Neural progenitor cell (in vitro differentiated cells): ENCODE data around the gene GABBR2. TPM values are rescaled to one million over a fixed set of nuclear protein-coding genes. Genes with fewer than 3 reads are reported as not detected.
"Not testable (repeated sequence)": the region's sequence is repeated elsewhere in the genome, so short reads cannot be mapped to it uniquely, and the experiment has no call there.

ENCODE experiments used
- DNase-seq: peaks from one replicate; pipeline ENCODE4 v3.0.0-alpha.2; 2016; ENCODE audit warnings: low spot score
- H2AFZ ChIP-seq: fragments of 200-600 bp; sonication (generic); replicated peaks from 2 replicates; pipeline ENCODE4 v1.6.1; 2016; ENCODE audit warnings: antibody characterized with exemption
- H3F3A ChIP-seq: fragments of 200-600 bp; sonication (generic); 2 replicates; pipeline ENCODE4 v1.6.1; 2016; ENCODE audit warnings: antibody characterized with exemption, low read depth
- H3K27ac ChIP-seq: fragments of 200-600 bp; sonication (generic); 2 replicates; pipeline ENCODE4 v1.5.1; 2016; ENCODE audit warnings: mild to moderate bottlenecking
- H3K27me3 ChIP-seq: fragments of 200-600 bp; sonication (generic); 2 replicates; pipeline ENCODE4 v1.6.1; 2016; ENCODE audit warnings: mild to moderate bottlenecking, moderate library complexity
- H3K36me3 ChIP-seq: fragments of 200-600 bp; sonication (generic); 2 replicates; pipeline ENCODE4 v1.5.1; 2016
- H3K4me1 ChIP-seq: fragments of 200-600 bp; sonication (generic); 2 replicates; pipeline ENCODE4 v1.6.1; 2016; ENCODE audit warnings: mixed run types
- H3K4me2 ChIP-seq: fragments of 200-600 bp; sonication (generic); 2 replicates; pipeline ENCODE4 v1.6.1; 2016
- H3K4me3 ChIP-seq: fragments of 200-600 bp; sonication (generic); 2 replicates; pipeline ENCODE4 v1.5.1; 2016
- H3K79me2 ChIP-seq: fragments of 200-600 bp; sonication (generic); 2 replicates; pipeline ENCODE4 v1.6.1; 2016; ENCODE audit warnings: low read depth
- H3K9ac ChIP-seq: fragments of 200-600 bp; sonication (generic); 2 replicates; pipeline ENCODE4 v1.6.1; 2016
- H3K9me3 ChIP-seq: fragments of 200-600 bp; sonication (generic); 2 replicates; pipeline ENCODE4 v1.5.1; 2016; ENCODE audit warnings: low read depth
- H4K20me1 ChIP-seq: fragments of 200-600 bp; sonication (generic); 2 replicates; pipeline ENCODE4 v1.6.1; 2016; ENCODE audit warnings: low read depth
- H3K27ac Mint-ChIP-seq: 3 replicates; pipeline ENCODE4 v1.8.0; 2021; ENCODE audit warnings: mixed read lengths
- H3K27me3 Mint-ChIP-seq: 2 replicates; pipeline ENCODE4 v1.8.0; 2022; ENCODE audit warnings: low read depth, mild to moderate bottlenecking, inconsistent platforms, moderate library complexity, mixed read lengths; ENCODE audit not compliant: insufficient read depth
- H3K36me3 Mint-ChIP-seq: 3 replicates; pipeline ENCODE4 v1.8.0; 2021; ENCODE audit warnings: mixed read lengths
- H3K4me1 Mint-ChIP-seq: 3 replicates; pipeline ENCODE4 v1.8.0; 2021; ENCODE audit warnings: mixed read lengths
- H3K4me3 Mint-ChIP-seq: 3 replicates; pipeline ENCODE4 v1.8.0; 2021; ENCODE audit warnings: mild to moderate bottlenecking, moderate library complexity, mixed read lengths
- H3K9me3 Mint-ChIP-seq: 3 replicates; pipeline ENCODE4 v1.8.0; 2020; ENCODE audit warnings: mixed read lengths
- CTCF ChIP-seq: fragments of 200-600 bp; sonication (generic); IDR thresholded peaks from 2 replicates; pipeline ENCODE4 v1.5.1; 2017; ENCODE audit warnings: antibody characterized with exemption, mild to moderate bottlenecking
- EZH2 ChIP-seq: fragments of 200-600 bp; sonication (generic); IDR thresholded peaks from 2 replicates; pipeline ENCODE4 v1.6.1; 2017; ENCODE audit warnings: antibody characterized with exemption, mild to moderate bottlenecking, moderate library complexity
- EZH2phosphoT487 ChIP-seq: fragments of 200-600 bp; sonication (generic); IDR thresholded peaks from 2 replicates; pipeline ENCODE4 v1.6.1; 2017; ENCODE audit warnings: antibody characterized with exemption
- total RNA-seq: library from RNA; depleted of rRNA; stranded (reverse); fragments of >200 nt; gene quantifications from 2 replicates; pipeline ENCODE4 v1.2.3, GENCODE V29; 2015; ENCODE audit warnings: low replicate concordance

The GABBR2 gene
- total RNA-seq, 1 donor from 2014 or later: not detected

- H3K27ac ChIP-seq: no peak overlapping the region
- H3K36me3 ChIP-seq: no peaks in the 10 kb centered on the region
- DNase-seq: no peak
- no peaks in the 10 kb centered on the region for H3K4me1 ChIP-seq
- H3K36me3 Mint-ChIP-seq: no peaks in the 10 kb centered on the region
- H3K27me3 ChIP-seq: no peaks in the 10 kb centered on the region
- H2AFZ ChIP-seq: no peak overlapping the region
- no peaks in the 10 kb centered on the region for H3K79me2 ChIP-seq
- no peak overlapping the region for H3K4me3 Mint-ChIP-seq
- TF ChIP-seq EZH2: no peak
- no peak for TF ChIP-seq EZH2phosphoT487
- no peak for TF ChIP-seq CTCF
- H4K20me1 ChIP-seq: no peaks in the 10 kb centered on the region
- H3F3A ChIP-seq: no peaks in the 10 kb centered on the region
- no peaks in the 10 kb centered on the region for H3K4me1 Mint-ChIP-seq
- no peak overlapping the region for H3K4me3 ChIP-seq
- peaks cover 5% of the 10 kb centered on the region for H3K27me3 Mint-ChIP-seq
- no peak overlapping the region for H3K4me2 ChIP-seq
- no peaks in the 10 kb centered on the region for H3K9me3 Mint-ChIP-seq
- H3K9me3 ChIP-seq: no peaks in the 10 kb centered on the region
- H3K9ac ChIP-seq: no peak overlapping the region
- no peak overlapping the region for H3K27ac Mint-ChIP-seq
Observed at GRCh38 chr9:98591696-98592095, 117.0 kb downstream of the GABBR2 start.

- no peaks in the 10 kb centered on the region for H3K9me3 Mint-ChIP-seq
- Histone ChIP-seq H3K4me3 (no peak overlapping the region), H3K27ac (no peak overlapping the region), H3K9ac (no peak overlapping the region), H4K20me1 (no peaks in the 10 kb centered on the region), H3K9me3 (no peaks in the 10 kb centered on the region), H3K36me3 (no peaks in the 10 kb centered on the region), H3K79me2 (no peaks in the 10 kb centered on the region), H3K4me2 (no peak overlapping the region), H2AFZ (no peak overlapping the region), H3K4me1 (no peaks in the 10 kb centered on the region), H3F3A (no peaks in the 10 kb centered on the region), H3K27me3 (no peaks in the 10 kb centered on the region)
- no peaks in the 10 kb centered on the region for H3K36me3 Mint-ChIP-seq
- H3K4me3 Mint-ChIP-seq: no peak overlapping the region
- no peak overlapping the region for H3K27ac Mint-ChIP-seq
- DNase-seq: no peak
- H3K4me1 Mint-ChIP-seq: no peaks in the 10 kb centered on the region
- peaks cover 7% of the 10 kb centered on the region for H3K27me3 Mint-ChIP-seq
- no peak for TF ChIP-seq CTCF
- no peak for TF ChIP-seq EZH2
- no peak for TF ChIP-seq EZH2phosphoT487
Observed at GRCh38 chr9:98590101-98590500, 118.6 kb downstream of the GABBR2 start.

DNA sequence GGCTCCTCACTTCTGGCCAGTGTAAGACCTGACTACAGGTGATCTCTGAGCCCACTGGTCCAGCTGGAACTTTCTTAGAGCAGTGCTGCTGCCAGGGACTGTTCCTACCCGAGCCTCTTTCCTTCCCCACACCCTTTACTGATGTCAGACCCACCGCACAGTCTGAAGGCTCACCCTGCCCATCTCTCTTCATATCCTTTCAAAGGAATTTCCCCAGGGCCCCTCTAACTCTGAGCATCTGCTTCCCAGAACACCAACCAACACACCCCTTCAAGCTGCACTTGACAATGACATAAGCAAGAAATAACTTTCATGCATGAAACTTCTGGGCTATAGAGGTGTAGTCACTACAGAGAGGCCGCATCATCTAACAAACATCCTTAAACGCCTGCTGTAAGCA, 119.6 kb downstream of the GABBR2 start:
- Mint-ChIP-seq H3K27me3 (peaks cover 12% of the 10 kb centered on the region), H3K4me3 (no peak overlapping the region)
- TF ChIP-seq EZH2phosphoT487 (no peak), EZH2 (no peak), CTCF (no peak)

GRCh38 chr9:98584853-98585438, 123.8 kb downstream of the GABBR2 start:
- H3K79me2 ChIP-seq, H3K4me3 Mint-ChIP-seq, H3K27me3 Mint-ChIP-seq, H3K36me3 Mint-ChIP-seq, H2AFZ ChIP-seq, H3K9me3 Mint-ChIP-seq, H4K20me1 ChIP-seq, H3K27me3 ChIP-seq, H3K27ac ChIP-seq, H3K4me1 ChIP-seq, H3K9me3 ChIP-seq, H3K4me1 Mint-ChIP-seq, H3K4me2 ChIP-seq, H3K36me3 ChIP-seq, H3F3A ChIP-seq, H3K27ac Mint-ChIP-seq, H3K4me3 ChIP-seq, DNase-seq, H3K9ac ChIP-seq: not testable (repeated sequence)

More for the DNA sequence above, 119.6 kb downstream of the GABBR2 start:
- Mint-ChIP-seq H3K9me3 (no peaks in the 10 kb centered on the region), H3K27ac (no peak overlapping the region), H3K4me1 (no peaks in the 10 kb centered on the region), H3K36me3 (no peaks in the 10 kb centered on the region)
- no peak overlapping the region for H3K4me2 ChIP-seq
- H4K20me1 ChIP-seq: no peaks in the 10 kb centered on the region
- no peak overlapping the region for H3K4me3 ChIP-seq
- no peaks in the 10 kb centered on the region for H3K9me3 ChIP-seq
- H3K4me1 ChIP-seq: no peaks in the 10 kb centered on the region
- H2AFZ ChIP-seq: no peak overlapping the region
- DNase-seq: no peak
- no peak overlapping the region for H3K27ac ChIP-seq
- H3K79me2 ChIP-seq: no peaks in the 10 kb centered on the region
- no peaks in the 10 kb centered on the region for H3F3A ChIP-seq
- no peak overlapping the region for H3K9ac ChIP-seq
- H3K27me3 ChIP-seq: no peaks in the 10 kb centered on the region
- H3K36me3 ChIP-seq: no peaks in the 10 kb centered on the region
